GM23338 (cell line): ENCODE measurements around the gene WRAP53. TPM values are rescaled to one million over a fixed set of nuclear protein-coding genes. Genes with fewer than 3 reads are reported as not detected.

Experiments used
- ATAC-seq: fragments of 200-7000 bp; cut with Tn5 transposase; 3 replicates; pipeline ENCODE4 v1.9.1; 2020
- DNase-seq: peaks from one replicate; pipeline ENCODE4 v3.0.0-alpha.2; 2015; ENCODE audit warnings: low spot score
- H2AFZ ChIP-seq: fragments of 200-600 bp; sonication (generic); 2 replicates; pipeline ENCODE4 v1.8.0; 2016; ENCODE audit warnings: antibody characterized with exemption, mild to moderate bottlenecking, moderate library complexity
- H3F3A ChIP-seq: fragments of 200-600 bp; sonication (generic); replicated peaks from 2 replicates; pipeline ENCODE4 v1.8.0; 2017; ENCODE audit warnings: antibody characterized with exemption, mixed run types, low read depth
- H3K27ac ChIP-seq: fragments of 200-600 bp; sonication (generic); 2 replicates; pipeline ENCODE4 v1.6.1; 2016; ENCODE audit warnings: low read depth
- H3K27me3 ChIP-seq: fragments of 200-600 bp; sonication (generic); 2 replicates; pipeline ENCODE4 v1.8.0; 2016; ENCODE audit warnings: mild to moderate bottlenecking, mixed run types, moderate library complexity; ENCODE audit not compliant: insufficient read depth
- H3K36me3 ChIP-seq: fragments of 200-600 bp; sonication (generic); 2 replicates; pipeline ENCODE4 v1.8.0; 2016; ENCODE audit warnings: mild to moderate bottlenecking; ENCODE audit not compliant: insufficient read depth
- H3K4me1 ChIP-seq: fragments of 200-600 bp; sonication (generic); 2 replicates; pipeline ENCODE4 v1.8.0; 2016; ENCODE audit warnings: mild to moderate bottlenecking, moderate library complexity; ENCODE audit not compliant: insufficient read depth
- H3K4me2 ChIP-seq: fragments of 200-600 bp; sonication (generic); 2 replicates; pipeline ENCODE4 v1.7.1; 2017; ENCODE audit warnings: mixed run types
- H3K4me3 ChIP-seq: fragments of 200-600 bp; sonication (generic); 2 replicates; pipeline ENCODE4 v1.6.1; 2016; ENCODE audit warnings: mixed run types
- H3K79me2 ChIP-seq: fragments of 200-600 bp; sonication (generic); replicated peaks from 2 replicates; pipeline ENCODE4 v1.8.0; 2017; ENCODE audit warnings: mild to moderate bottlenecking; ENCODE audit not compliant: insufficient read depth
- H3K9me2 ChIP-seq: fragments of 200-600 bp; sonication (generic); 2 replicates; pipeline ENCODE4 v1.8.0; 2017; ENCODE audit not compliant: insufficient read depth
- H4K20me1 ChIP-seq: fragments of 200-600 bp; sonication (generic); replicated peaks from 2 replicates; pipeline ENCODE4 v1.8.0; 2017; ENCODE audit warnings: mild to moderate bottlenecking; ENCODE audit not compliant: insufficient read depth
- H3K27ac Mint-ChIP-seq: 2 replicates; pipeline ENCODE4 v1.8.0; 2020; ENCODE audit warnings: inconsistent platforms, mild to moderate bottlenecking, moderate library complexity, mixed read lengths
- H3K27me3 Mint-ChIP-seq: 3 replicates; pipeline ENCODE4 v1.8.0; 2022; ENCODE audit warnings: low read depth, mild to moderate bottlenecking, moderate library complexity, mixed read lengths, inconsistent platforms; ENCODE audit not compliant: insufficient read depth, poor library complexity
- H3K36me3 Mint-ChIP-seq: 3 replicates; pipeline ENCODE4 v1.8.0; 2021; ENCODE audit warnings: low read depth, mild to moderate bottlenecking, inconsistent platforms, moderate library complexity, mixed read lengths
- H3K4me1 Mint-ChIP-seq: 3 replicates; pipeline ENCODE4 v1.8.0; 2020; ENCODE audit warnings: mild to moderate bottlenecking, inconsistent platforms, mixed read lengths
- H3K4me3 Mint-ChIP-seq: 3 replicates; pipeline ENCODE4 v1.8.0; 2021; ENCODE audit warnings: moderate library complexity, mild to moderate bottlenecking, inconsistent platforms, mixed read lengths
- H3K9me3 Mint-ChIP-seq: 3 replicates; pipeline ENCODE4 v1.8.0; 2020; ENCODE audit warnings: moderate library complexity, mild to moderate bottlenecking, inconsistent platforms, mixed read lengths
- CREB1 ChIP-seq: fragments of 250-450 bp; sonication (Bioruptor Pico); IDR thresholded peaks from 2 replicates; pipeline ENCODE4 v1.5.0; 2020; ENCODE audit warnings: low read depth, mild to moderate bottlenecking, moderate library complexity
- ETS1 ChIP-seq: IDR thresholded peaks from 2 replicates; pipeline ENCODE4 v1.6.1; 2016; ENCODE audit warnings: antibody characterized with exemption
- JUNB ChIP-seq: IDR thresholded peaks from one replicate; pipeline ENCODE4 v1.6.1; 2016; ENCODE audit warnings: antibody characterized with exemption; ENCODE audit not compliant: unreplicated experiment
- STAT1 ChIP-seq: IDR thresholded peaks from one replicate; pipeline ENCODE4 v1.6.1; 2016; ENCODE audit warnings: antibody characterized with exemption; ENCODE audit not compliant: unreplicated experiment
- ZNF114 ChIP-seq: fragments of 250-450 bp; sonication (Bioruptor Pico); IDR thresholded peaks from 2 replicates; pipeline ENCODE4 v1.5.0; 2020; ENCODE audit warnings: mild to moderate bottlenecking, moderate library complexity
- ZNF462 ChIP-seq: fragments of 250-450 bp; sonication (Bioruptor Pico); IDR thresholded peaks from 2 replicates; pipeline ENCODE4 v1.5.0; 2020; ENCODE audit warnings: mild to moderate bottlenecking, moderate library complexity
- polyA plus RNA-seq: library from polyadenylated mRNA; unstranded; fragments of >200 nt; fragmentation: Nextera tagmentation; extraction: Ambion mirVana; gene quantifications from 2 replicates; pipeline ENCODE4 v1.2.1, GENCODE V29; 2016
- total RNA-seq: library from RNA; depleted of rRNA; stranded (reverse); fragments of >200 nt; shearing (Covaris generic); gene quantifications from 2 replicates; pipeline ENCODE4 v1.2.3, GENCODE V29; 2014

Gene WRAP53
- total and polyA plus RNA-seq, 2 experiments from 2014 or later = 28.1 to 33.3 TPM

GRCh38 chr17:7700510-7700909 is 12.2 kb downstream of the WRAP53 start (continued):
- TF ChIP-seq ZNF462 (CRISPR knock-in tag) = no peak
- no peak for TF ChIP-seq ZNF114 (CRISPR knock-in tag)
- no peak for TF ChIP-seq CREB1 (CRISPR knock-in tag)
- no peak for TF ChIP-seq ETS1
- no peak for TF ChIP-seq JUNB

GRCh38 chr17:7701681-7702080 is 13.4 kb downstream of the WRAP53 start:
- Histone ChIP-seq H2AFZ (no peak overlapping the region), H3K4me2 (no peak overlapping the region), H3K4me1 (peaks cover 22% of the 10 kb centered on the region), H4K20me1 (no peaks in the 10 kb centered on the region; the same call in 1 of the 2 replicates), H3K27ac (no peak overlapping the region), H3K4me3 (no peak overlapping the region), H3F3A (0 out of 2 replicates have a peak, but pooled peaks cover 20% of the 10 kb centered on the region), H3K27me3 (peaks cover 8% of the 10 kb centered on the region), H3K36me3 (no peaks in the 10 kb centered on the region), H3K79me2 (no peaks in the 10 kb centered on the region), H3K9me2 (no peaks in the 10 kb centered on the region)
- DNase-seq (no peak), ATAC-seq (no peak)
- no peak overlapping the region for H3K27ac Mint-ChIP-seq
- H3K36me3 Mint-ChIP-seq = peaks cover 9% of the 10 kb centered on the region; the same call in 2 of the 3 replicates
- H3K27me3 Mint-ChIP-seq = peaks cover 17% of the 10 kb centered on the region
- no peaks in the 10 kb centered on the region for H3K9me3 Mint-ChIP-seq
- TF ChIP-seq ZNF114 (CRISPR knock-in tag) (no peak), ZNF462 (CRISPR knock-in tag) (no peak), STAT1 (no peak)
- H3K4me3 Mint-ChIP-seq = no peak overlapping the region
- H3K4me1 Mint-ChIP-seq = peaks cover 28% of the 10 kb centered on the region
